HG03575 (cell line): ENCODE results near the gene CD22.

Experiments used
- ATAC-seq: cut with Tn5 transposase; IDR thresholded peaks from one replicate; pipeline ENCODE4 v1.9.1; 2021; ENCODE audit not compliant: unreplicated experiment, insufficient number of reproducible peaks, low FRiP score; ENCODE audit errors: extremely low read depth

CD22 gene

DNA sequence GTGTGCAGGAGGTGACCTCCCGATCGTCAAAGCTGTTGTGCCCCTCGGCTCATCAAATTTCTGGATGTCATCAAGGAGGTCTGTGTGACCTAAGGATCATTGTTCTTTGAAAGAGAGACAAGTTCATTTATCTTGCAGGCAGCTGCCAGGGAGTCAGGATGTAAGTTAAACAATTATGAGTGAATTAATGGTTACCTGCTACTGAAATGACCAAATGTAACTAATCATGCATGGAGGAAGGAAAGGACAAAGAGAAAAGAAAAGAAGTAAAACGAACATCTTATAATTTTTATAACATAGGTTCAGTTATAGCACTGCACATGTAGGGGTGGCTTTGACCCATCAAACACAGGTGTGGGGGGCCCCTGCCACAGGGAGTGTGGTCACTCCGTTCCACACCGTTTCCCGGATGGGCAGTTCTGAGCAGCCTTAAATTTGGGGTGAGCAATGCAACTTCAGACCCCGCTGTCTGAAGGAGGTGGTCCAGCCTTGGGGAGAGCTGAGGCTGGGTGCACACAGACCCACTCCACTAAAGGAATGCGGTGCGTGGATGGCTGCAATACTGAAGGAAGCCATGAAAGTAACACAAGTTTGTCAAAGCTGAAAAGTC is 5.3 kb downstream of the CD22 start:
- no peak for ATAC-seq

DNA sequence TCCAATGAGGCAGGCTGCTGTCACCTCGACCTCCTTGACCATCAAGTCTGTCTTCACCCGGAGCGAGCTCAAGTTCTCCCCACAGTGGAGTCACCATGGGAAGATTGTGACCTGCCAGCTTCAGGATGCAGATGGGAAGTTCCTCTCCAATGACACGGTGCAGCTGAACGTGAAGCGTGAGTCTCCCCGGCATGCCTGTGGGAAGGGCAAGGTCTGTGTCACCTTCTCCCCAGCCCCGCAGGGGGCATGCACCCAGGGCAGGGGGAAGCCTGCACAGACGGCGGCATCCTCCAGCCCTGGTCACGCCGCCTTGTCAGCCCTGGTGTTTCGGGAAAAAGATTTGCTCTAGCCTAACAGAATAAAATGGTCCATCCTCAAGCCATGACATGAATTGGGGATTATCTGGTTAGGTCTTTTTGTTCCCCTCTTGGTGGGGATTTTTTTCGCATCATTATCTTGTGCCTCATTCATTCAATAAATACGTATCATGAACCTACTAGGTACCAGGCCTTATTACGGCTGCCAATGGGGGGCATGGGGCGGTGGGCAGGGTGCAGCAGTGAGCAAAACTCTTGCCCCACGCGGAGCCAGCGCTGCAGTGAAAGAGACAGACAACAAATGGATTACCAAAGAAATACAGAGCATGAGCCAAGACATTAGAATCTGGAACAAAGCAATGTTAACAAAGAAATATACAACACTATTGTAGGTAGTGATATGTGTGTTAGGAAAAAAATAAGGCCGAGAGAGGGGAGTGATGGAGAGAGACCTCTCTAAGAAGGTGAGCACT is 7.4 kb downstream of the CD22 start:
- no peak for ATAC-seq

DNA sequence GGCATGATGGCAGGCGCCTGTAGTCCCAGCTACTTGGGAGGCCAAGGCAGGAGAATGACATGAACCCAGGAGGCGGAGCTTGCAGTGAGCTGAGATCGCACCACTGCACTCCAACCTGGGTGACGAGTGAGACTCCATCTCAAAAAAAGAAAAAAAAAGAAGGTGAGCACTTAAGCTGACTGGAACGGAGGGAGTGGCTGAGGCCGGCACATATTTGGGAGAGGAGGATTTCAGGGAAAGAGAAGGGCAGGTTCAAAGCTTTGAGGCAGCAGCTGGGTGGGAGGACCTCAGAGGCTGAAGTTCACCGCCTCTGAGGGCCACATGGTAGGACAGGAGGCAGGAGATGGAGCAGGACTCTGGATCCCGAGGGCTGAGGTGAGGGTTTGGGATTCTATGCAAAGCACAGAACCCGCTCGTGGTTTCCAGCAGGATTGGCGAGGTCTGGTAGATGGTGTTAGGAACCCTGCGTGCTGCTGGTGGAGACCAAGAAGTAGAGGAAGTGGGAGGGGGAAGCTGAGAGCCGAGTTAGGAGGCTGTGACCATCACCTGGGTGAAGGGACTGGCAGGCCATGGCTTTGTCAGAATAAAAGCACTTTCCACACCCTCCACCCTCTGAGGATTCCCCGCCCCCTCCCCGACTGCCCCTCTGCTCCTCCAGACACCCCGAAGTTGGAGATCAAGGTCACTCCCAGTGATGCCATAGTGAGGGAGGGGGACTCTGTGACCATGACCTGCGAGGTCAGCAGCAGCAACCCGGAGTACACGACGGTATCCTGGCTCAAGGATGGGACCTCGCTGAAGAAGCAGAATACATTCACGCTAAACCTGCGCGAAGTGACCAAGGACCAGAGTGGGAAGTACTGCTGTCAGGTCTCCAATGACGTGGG is 8.4 kb downstream of the CD22 start:
- ATAC-seq: no peak

DNA sequence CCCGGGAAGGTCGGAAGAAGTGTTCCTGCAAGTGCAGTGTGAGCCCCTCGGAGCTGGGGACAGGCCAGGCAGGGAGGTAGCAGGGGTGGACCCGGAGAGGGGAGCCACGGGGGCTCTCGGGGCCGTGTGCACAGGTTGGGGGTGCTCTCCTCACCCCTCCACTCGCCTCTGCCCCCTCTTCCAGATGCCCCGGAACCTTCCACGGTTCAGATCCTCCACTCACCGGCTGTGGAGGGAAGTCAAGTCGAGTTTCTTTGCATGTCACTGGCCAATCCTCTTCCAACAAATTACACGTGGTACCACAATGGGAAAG is 9.0 kb downstream of the CD22 start:
- no peak for ATAC-seq

DNA sequence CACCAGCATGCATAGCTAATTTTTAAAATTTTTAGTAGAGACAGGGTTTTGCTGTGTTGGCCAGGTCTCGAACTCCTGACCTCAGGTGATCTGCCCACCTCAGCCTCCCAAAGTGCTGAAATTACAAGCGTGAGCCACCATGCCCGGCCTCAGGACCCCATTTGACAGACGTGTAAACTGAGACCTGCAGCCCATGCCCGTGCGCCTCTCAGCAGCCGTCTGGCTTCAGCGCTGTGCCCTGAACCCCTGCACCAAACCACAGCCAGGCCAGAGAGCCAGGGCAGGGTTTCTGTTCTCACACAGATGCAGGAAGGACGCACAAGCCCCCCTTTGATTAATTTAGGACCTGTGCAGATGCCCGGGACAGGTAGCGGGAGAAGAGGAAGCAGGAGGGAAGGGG is 11.4 kb downstream of the CD22 start:
- no peak for ATAC-seq

DNA sequence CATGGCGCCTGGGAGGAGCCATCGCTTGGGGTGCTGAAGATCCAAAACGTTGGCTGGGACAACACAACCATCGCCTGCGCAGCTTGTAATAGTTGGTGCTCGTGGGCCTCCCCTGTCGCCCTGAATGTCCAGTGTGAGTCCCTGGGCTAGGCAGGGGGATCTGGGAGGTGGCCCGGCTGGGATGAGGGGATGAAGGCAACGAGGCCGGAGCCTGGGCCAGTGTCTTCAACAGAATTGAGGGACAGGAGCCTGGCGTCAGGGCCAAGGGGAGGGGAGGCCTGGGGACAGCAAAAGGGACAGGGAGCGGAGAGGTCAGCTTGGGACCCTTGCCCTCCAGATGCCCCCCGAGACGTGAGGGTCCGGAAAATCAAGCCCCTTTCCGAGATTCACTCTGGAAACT is 12.0 kb downstream of the CD22 start:
- no peak for ATAC-seq

DNA sequence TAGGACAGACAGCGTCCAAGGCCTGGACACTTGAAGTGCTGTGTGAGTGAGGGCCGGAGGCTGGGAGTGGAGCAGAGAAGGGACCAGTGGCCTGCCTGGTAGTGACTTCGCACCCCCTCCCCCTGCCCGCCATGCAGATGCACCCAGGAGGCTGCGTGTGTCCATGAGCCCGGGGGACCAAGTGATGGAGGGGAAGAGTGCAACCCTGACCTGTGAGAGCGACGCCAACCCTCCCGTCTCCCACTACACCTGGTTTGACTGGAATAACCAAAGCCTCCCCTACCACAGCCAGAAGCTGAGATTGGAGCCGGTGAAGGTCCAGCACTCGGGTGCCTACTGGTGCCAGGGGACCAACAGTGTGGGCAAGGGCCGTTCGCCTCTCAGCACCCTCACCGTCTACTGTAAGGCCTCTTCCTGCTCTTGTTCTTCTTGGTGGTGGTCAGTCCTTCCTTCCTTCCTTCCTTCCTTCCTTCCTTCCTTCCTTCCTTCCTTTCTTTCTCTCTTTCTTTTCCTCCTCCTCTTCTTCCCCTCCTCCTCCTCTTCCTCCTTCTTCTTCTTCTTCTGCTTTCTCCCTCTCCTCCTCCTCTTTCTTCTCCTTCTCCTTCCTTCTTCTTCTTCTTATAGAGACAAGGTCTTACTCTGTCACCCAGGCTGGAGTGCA is 12.7 kb downstream of the CD22 start:
- no peak for ATAC-seq

DNA sequence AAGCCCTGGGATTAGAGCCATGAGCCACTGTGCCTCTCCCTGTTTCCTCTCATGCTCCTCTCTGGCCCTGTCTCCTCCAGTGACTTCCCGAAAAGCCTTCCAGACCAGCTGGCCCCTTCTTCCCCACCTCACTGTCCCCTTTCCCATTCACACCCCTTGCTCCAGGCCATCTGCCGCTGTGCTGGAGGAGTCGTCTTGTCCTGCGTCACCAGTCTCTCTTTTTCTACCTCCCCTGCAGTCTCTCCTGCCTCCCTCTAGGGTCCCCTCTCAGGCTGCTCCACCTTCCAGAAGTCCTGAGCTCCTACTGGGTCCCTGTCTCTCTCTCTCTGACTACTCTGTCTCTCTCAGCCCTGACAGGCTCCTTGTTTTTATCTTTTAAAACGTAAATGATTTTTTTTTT is 13.4 kb downstream of the CD22 start:
- ATAC-seq: no peak

DNA sequence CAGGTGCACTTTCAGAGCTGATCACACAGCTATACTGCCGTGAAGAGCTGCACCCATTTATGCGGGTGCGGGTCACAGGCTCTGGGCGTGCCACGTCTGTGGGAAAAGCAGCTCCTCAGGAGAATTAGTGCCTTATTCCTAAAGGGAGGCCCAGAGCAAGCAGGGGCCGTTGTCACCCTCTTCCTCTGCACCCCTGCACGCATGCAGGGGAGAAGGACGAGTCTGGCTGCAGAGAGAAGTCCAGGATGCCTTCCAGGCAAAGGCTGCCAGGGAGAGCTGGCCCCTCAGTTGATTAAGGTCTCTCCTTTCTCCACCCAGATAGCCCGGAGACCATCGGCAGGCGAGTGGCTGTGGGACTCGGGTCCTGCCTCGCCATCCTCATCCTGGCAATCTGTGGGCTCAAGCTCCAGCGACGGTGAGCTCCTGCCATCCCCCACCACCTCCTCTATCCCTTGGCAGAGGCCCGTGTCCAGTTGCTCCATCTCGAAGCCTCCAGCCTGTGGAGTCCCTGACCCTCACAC is 15.6 kb downstream of the CD22 start:
- ATAC-seq: no peak

DNA sequence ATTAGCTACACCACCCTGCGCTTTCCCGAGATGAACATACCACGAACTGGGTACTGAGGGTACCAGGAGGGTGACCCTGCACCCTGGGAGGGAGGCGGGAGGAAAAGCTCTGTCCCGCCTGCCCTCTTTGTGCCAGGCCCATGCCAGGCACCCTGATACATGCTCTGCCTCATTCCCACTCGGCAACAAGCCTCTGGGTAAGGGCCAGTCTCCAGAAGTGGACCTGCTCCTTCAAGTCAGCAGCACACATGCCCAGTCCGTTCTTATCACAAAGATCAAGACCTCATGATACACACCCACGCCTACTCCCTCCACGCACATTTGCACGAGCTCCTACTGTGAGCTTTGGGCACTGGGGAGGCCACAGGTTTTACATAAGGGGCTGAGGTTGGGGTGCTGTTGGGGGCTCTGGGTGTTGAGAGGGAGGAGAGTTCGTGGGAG is 16.7 kb downstream of the CD22 start:
- no peak for ATAC-seq

DNA sequence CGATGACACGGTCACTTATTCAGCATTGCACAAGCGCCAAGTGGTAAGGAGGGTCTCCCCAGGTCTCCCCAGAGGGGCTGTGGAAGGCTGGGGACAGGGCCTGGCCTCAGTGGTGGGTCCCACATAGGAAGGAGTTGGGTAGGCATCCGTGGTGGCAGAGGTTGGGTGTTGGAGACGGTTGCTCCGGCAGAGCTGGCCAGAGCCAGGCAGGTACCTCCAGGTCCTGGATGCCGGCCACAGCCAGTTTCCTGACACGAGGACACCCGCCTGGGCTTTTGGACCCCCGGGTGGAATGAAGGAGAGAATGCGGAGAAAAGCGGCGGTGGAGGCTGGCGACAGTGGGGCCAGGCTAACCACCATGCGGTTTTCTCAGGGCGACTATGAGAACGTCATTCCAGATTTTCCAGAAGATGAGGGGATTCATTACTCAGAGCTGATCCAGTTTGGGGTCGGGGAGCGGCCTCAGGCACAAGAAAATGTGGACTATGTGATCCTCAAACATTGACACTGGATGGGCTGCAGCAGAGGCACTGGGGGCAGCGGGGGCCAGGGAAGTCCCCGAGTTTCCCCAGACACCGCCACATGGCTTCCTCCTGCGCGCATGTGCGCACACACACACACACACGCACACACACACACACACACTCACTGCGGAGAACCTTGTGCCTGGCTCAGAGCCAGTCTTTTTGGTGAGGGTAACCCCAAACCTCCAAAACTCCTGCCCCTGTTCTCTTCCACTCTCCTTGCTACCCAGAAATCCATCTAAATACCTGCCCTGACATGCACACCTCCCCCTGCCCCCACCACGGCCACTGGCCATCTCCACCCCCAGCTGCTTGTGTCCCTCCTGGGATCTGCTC is 17.4 kb downstream of the CD22 start:
- no peak for ATAC-seq

DNA sequence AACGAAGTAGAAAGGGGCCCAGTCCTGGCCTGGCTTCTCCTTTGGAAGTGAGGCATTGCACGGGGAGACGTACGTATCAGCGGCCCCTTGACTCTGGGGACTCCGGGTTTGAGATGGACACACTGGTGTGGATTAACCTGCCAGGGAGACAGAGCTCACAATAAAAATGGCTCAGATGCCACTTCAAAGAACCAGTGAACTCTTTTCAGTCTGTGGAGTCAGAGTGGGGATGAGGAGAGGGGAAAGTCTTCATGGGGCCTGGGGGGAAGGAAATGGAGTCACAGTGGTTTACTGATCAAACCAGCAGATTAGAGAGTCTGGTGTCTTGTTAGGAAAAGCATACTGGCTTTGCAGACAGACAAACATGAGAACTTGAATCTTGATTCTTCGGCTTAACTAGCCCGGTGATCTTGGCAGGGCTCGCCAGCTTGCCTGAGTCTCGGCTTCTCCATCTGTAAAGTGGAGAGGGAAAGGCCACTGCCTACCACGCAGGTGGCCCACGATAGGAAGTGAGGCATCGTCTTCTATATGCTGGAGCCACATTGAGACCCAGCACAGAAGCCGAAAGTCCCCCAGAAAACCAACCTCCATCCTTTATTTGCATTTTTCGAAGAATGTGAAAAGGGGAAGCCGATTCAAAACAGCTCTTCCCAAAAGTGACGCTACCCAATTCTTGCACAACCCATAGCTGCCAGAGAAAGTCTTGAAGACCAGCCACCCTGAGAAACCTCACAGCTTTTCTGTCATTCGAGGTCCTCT is 18.4 kb downstream of the CD22 start, which contains the start of gene FFAR1:
FFAR1 (plus strand) TSS at position 732 of the 759 bp plus-strand sequence. CDS start 3,650 bp downstream, outside the sequence.
- ATAC-seq: no peak

DNA sequence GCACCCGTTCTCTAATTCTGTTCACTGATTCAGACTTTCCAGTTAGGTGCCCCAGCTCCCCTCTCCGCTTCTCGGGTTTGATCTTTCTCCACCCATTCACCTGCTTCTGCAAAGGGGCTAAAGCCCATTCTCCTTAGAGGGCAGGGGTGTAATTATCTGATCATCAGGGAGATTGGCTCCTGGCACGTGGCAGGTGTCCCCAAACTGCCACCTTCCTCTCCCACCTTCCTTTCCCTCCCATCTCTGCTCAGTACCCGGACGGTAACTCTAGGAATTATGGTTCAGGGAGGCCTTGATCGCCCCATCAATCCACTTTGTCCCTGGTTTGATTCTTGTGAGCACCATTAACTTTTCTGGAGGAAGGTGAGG is 18.9 kb downstream of the CD22 start:
- no peak for ATAC-seq

DNA sequence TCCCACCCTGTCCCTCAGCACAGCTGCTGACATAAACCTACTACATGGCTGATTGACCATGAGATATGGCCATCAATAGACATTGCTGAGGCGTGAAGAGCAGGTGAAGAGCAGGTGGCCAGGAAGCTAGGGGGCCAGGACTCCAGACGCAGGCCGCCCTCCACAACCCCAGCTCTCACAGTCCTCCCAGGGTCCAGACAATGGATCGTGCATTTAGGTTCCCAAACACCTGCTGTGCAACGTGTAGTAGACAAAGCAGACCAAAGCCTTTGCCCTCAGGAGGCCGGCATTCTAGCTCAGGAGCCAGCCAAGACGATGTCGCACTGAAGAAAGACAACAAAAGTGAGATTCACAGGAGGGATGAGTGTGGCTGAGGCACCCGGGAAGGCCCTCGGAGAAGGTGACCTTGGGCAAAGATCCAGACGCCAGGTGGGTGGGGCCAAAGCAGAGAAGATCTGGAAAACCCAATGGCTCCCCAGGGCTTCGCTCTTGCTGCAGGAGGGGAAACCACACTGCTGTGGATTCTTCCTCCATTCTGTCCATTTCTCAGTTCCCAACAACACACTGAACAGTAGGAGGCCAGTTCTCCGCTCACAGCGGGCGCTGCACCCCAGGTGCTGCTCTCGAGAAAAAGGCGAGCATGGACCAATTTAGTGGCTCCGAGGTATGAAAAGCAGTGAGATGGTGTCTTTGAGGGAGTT is 20.1 kb downstream of the CD22 start:
- no peak for ATAC-seq

DNA sequence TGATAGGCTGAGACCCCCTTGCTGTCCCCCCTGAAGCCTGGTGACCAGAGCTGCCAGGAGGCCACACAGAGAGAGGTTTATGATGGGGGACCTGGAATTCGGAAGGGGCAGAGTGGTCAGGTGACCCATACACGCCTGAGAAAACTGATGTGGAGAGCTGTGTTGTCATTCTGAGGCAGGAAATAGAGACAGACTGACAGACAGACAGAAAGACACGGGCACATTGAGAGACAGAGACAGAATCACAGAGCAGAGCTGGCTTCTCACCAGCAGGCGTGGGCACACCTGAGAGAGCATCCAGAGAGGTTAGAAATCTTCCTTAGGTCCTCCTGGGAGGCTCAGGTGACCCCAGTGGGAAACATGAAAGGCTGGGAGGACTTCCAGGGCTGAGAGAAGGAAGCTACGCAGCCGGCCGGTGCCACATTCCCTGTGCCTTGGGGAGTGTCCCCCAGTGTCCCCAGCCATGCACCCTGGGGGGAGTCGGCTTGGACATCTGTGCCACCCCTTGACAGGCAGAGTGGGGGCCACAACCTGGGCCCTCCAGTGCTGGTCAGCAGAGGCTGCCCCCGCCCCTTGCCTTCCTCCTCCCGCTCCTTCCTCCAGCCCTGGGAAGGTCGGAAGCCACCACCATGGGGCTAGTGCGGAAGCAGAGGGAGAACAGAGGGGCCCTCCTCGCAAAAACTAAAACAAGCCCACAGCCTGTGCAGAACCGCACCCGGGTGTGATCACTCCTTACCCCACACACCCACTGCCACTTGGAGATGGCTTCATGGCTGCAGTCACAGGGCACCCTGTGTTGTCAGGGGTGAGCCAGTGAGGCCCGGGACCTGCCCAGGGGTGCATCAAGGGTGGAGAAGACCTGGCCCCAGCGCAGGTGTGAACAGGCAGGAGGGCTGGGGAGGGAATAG is 20.9 kb downstream of the CD22 start:
- no peak for ATAC-seq

DNA sequence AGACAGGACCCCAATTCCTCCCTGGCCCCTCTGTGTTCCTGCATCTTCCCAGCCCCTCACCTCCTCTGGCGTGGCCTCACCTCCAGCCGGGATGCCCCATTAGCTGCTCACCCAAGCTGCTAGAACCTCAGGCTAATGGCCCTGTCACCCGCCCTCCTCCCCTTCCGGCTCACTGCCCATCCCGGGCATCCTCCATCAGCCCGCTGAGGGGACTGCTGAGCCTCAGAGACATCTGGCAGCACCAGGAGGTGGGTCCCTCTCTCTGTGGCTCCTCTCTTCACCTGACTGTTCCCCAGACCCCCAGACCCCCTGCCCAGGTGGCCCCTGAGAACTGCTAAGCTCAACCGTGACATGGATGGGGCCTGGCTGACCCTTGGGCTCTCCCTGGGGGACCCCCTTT is 21.6 kb downstream of the CD22 start:
- no peak for ATAC-seq
